Measurements from ENCODE around the gene ATG5.

Gene ATG5

GRCh38 chr6:106250953-106251352 is 74.6 kb downstream of the ATG5 start:
- TF ChIP-seq ZFX (IDR thresholded peaks at IDR 0.05) (no peak), CTCF (conservative IDR thresholded peaks at IDR 0.05) (no peak)
- H3K27ac ChIP-seq, result no peak overlapping the region

- TF ChIP-seq CTCF (conservative IDR thresholded peaks at IDR 0.05), result no peak
- TF ChIP-seq ZFX (IDR thresholded peaks at IDR 0.05), result no peak
- no peak overlapping the region for H3K27ac ChIP-seq
Observed at GRCh38 chr6:106249658-106250057, 75.9 kb downstream of the ATG5 start.

GRCh38 chr6:106247733-106248132 is 77.8 kb downstream of the ATG5 start:
- TF ChIP-seq ZFX (IDR thresholded peaks at IDR 0.05) (no peak), CTCF (conservative IDR thresholded peaks at IDR 0.05) (no peak)
- H3K27ac ChIP-seq, result no peak overlapping the region

GRCh38 chr6:106247293-106247692 is 78.3 kb downstream of the ATG5 start:
- no peak overlapping the region for H3K27ac ChIP-seq
- TF ChIP-seq CTCF (conservative IDR thresholded peaks at IDR 0.05) (no peak), ZFX (IDR thresholded peaks at IDR 0.05) (no peak)

GRCh38 chr6:106244931-106245330 is 80.6 kb downstream of the ATG5 start:
- TF ChIP-seq CTCF (conservative IDR thresholded peaks at IDR 0.05) (no peak), ZFX (IDR thresholded peaks at IDR 0.05) (no peak)

GRCh38 chr6:106244521-106244920 is 81.0 kb downstream of the ATG5 start:
- TF ChIP-seq CTCF (conservative IDR thresholded peaks at IDR 0.05), result no peak
- TF ChIP-seq ZFX (IDR thresholded peaks at IDR 0.05), result no peak
- H3K27ac ChIP-seq, result no peak overlapping the region

More at GRCh38 chr6:106244931-106245330, 80.6 kb downstream of the ATG5 start:
- no peak overlapping the region for H3K27ac ChIP-seq

GRCh38 chr6:106243261-106243660 is 82.3 kb downstream of the ATG5 start:
- TF ChIP-seq CTCF (conservative IDR thresholded peaks at IDR 0.05), result no peak
- TF ChIP-seq ZFX (IDR thresholded peaks at IDR 0.05), result no peak
- H3K27ac ChIP-seq, result no peak overlapping the region

All from C4-2B (cell line).